Measurements from ENCODE around the gene ASB6. TPM values are rescaled to one million over a fixed set of nuclear protein-coding genes. Genes with fewer than 3 reads are reported as not detected.

ASB6 gene
- total RNA-seq, 1 donor from 2014 or later, result 22.4 TPM

DNA sequence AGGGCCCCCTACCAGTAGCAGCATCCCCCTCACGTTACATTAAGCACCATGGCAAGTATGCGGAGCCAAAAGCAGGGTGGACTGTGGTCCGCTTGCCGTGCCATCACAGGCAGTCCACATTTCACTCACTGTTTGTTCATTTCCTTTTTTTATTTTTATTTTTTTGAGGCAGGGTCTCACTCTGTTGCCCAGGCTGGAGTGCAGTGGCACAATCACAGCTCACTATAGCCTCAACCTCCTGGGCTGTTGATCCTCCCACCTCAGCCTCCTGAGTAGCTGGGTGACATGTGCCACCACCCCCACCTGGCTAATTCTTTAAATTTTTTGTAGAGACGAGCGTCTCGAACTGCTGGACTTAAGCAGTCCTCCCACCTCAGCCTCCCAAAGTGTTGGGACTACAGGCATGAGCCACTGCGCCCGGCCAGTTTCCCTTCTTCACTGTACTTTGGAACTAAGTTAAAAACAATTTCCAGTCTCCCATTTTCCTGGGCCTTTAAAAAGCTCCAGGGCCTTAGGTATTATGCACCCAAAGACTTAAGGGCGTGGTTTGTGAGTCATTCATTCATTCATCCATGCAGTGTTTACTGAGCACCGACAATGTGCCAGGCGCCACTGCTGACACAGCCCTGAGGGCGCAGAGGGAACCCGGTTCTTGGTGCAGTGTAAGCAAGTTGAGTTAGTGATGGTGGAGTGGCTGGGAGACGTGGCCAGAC, 43.4 kb upstream of the ASB6 start:
- peaks cover 12% of the 10 kb centered on the region for H3K4me1 Mint-ChIP-seq (ENCODE audit: unreplicated experiment)
- peaks cover 8% of the 10 kb centered on the region for H3K27me3 Mint-ChIP-seq
- DNase-seq (ENCODE audit: extremely low spot score, unreplicated experiment), result no peak
- H3K36me3 Mint-ChIP-seq, result no peaks in the 10 kb centered on the region
- no peaks in the 10 kb centered on the region for H3K9me3 Mint-ChIP-seq
- H3K4me3 Mint-ChIP-seq, result no peak overlapping the region
- TF ChIP-seq, protein P1, sequence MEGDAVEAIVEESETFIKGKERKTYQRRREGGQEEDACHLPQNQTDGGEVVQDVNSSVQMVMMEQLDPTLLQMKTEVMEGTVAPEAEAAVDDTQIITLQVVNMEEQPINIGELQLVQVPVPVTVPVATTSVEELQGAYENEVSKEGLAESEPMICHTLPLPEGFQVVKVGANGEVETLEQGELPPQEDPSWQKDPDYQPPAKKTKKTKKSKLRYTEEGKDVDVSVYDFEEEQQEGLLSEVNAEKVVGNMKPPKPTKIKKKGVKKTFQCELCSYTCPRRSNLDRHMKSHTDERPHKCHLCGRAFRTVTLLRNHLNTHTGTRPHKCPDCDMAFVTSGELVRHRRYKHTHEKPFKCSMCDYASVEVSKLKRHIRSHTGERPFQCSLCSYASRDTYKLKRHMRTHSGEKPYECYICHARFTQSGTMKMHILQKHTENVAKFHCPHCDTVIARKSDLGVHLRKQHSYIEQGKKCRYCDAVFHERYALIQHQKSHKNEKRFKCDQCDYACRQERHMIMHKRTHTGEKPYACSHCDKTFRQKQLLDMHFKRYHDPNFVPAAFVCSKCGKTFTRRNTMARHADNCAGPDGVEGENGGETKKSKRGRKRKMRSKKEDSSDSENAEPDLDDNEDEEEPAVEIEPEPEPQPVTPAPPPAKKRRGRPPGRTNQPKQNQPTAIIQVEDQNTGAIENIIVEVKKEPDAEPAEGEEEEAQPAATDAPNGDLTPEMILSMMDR (conservative IDR thresholded peaks at IDR 0.05), result no peak
- no peak overlapping the region for H3K27ac Mint-ChIP-seq

DNA sequence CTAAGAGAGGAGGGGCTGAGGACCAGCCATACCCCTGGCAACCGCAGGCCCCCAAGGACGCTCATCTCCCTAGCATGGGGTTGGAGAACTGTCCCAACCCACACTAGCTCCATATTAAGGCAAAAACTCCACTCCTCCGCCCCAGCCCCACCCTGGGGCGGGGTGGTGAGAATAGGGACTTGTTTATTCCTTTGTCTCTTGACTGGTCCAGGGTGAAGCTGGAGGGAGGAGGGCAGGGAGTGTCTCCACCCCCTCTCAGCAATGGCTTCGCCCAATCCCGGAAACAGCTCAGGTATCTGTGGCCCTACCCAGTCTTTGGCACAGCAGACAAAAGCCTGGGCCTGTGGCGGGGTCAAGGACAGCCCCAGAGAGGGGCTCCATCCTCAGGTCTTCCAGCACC, 40.4 kb upstream of the ASB6 start:
- Mint-ChIP-seq H3K27ac (peak overlapping the region; percentile 21), H3K4me1 (ENCODE audit: unreplicated experiment) (peaks cover 22% of the 10 kb centered on the region)
- no peak for DNase-seq (ENCODE audit: extremely low spot score, unreplicated experiment)

DNA sequence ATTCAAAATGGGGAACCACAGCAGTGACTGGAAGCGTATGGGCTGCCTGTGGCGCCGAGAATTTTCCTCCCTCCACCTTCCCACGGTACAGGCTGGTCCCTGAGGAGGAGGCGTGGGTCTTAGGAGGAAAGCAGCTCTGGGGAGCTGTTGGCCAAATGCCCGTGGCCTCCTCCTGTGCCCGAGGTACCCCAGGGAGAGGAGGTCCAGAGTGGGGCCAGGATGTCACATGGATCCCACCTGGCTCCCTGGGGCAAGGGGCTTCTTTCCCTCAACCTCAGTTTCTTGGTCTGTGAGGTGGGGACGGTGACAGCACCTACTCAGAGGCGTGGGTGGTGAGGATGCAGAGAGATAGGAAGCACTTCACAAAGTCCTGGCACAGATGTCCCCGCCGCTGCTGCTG, 40.0 kb upstream of the ASB6 start:
- Mint-ChIP-seq H3K27me3 (peaks cover 17% of the 10 kb centered on the region), H3K4me3 (no peak overlapping the region), H3K4me1 (ENCODE audit: unreplicated experiment) (peaks cover 25% of the 10 kb centered on the region), H3K27ac (peak overlapping the region; percentile 21), H3K9me3 (no peaks in the 10 kb centered on the region), H3K36me3 (no peaks in the 10 kb centered on the region)
- DNase-seq (ENCODE audit: extremely low spot score, unreplicated experiment), result no peak
- TF ChIP-seq, protein P1 (conservative IDR thresholded peaks at IDR 0.05), result no peak

More for the DNA sequence above, 40.4 kb upstream of the ASB6 start:
- H3K36me3 Mint-ChIP-seq, result no peaks in the 10 kb centered on the region
- H3K9me3 Mint-ChIP-seq, result no peaks in the 10 kb centered on the region
- H3K27me3 Mint-ChIP-seq, result peaks cover 15% of the 10 kb centered on the region
- TF ChIP-seq, protein P1 (conservative IDR thresholded peaks at IDR 0.05), result no peak
- no peak overlapping the region for H3K4me3 Mint-ChIP-seq

DNA sequence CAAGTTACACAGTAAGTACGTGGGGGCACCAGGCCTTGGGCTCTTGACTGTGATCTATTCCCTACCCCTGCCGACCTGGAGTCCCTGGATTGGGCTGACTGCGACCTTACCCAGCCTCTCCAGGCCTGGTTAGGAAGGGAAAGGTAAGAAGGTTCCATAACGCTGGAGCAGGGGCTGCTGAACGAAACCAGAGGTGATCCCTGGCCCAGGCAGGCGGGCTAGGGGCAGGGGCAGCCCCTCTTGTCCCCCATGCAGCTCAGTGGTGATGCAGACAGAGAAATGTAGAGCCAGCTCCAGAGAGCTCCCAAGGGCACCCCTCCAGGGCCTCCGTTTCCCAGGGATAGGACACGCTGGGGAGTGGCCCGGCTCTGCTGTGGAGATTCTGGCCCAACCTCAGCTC, 37.6 kb upstream of the ASB6 start:
- no peak for DNase-seq (ENCODE audit: extremely low spot score, unreplicated experiment)
- Mint-ChIP-seq H3K27ac (no peak overlapping the region), H3K9me3 (no peaks in the 10 kb centered on the region)

DNA sequence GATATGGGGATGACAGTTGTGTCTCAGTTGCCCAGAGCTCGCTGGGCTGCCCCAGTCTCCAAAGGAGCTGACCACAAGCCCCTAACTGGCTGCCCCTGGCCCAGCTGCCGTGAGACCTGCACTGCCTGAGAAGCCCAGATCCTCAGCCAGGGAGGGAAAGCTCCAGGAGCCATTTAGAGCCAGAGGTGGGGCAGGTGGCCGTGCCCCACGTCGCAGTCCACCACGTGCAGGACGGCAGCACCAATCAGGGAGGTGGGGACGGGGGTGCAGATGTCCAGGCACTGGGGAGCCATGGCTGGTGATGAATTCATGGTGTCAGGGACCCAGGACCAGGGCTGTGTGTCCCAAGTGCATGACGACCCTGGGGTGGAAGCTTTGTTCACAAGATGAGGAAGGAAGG, 36.9 kb upstream of the ASB6 start:
- Mint-ChIP-seq H3K27ac (no peak overlapping the region), H3K4me1 (ENCODE audit: unreplicated experiment) (peaks cover 32% of the 10 kb centered on the region), H3K9me3 (no peaks in the 10 kb centered on the region), H3K36me3 (no peaks in the 10 kb centered on the region), H3K27me3 (peaks cover 19% of the 10 kb centered on the region), H3K4me3 (no peak overlapping the region)
- TF ChIP-seq, protein P1 (conservative IDR thresholded peaks at IDR 0.05), result no peak
- no peak for DNase-seq (ENCODE audit: extremely low spot score, unreplicated experiment)

More for the DNA sequence above, 37.6 kb upstream of the ASB6 start:
- Mint-ChIP-seq H3K36me3 (no peaks in the 10 kb centered on the region), H3K4me3 (no peak overlapping the region), H3K27me3 (peaks cover 15% of the 10 kb centered on the region), H3K4me1 (ENCODE audit: unreplicated experiment) (peaks cover 25% of the 10 kb centered on the region)
- TF ChIP-seq, protein P1 (conservative IDR thresholded peaks at IDR 0.05), result no peak

Data from type B pancreatic cell (in vitro differentiated cells).